ENCODE data around the gene HMGCLL1.

DNA sequence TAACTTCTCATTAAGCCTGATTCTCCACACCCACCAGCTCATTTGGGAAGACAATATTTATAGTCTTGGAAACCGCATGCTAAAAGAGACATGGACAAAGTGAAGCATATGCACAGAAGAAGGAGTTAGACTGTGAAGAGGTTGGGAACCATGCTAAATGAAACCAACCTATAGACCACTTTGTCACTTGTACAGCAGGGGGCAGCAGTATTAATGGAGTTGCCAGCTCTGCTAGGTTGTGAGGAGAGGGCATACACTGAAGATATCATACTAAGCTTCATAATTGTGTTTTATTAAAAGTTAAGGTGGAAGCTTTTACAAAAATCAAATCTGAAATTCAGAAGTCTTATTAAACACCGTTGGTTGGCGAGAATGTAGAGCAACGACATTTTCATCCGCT is 38.3 kb upstream of the HMGCLL1 start:
- TF ChIP-seq POLR2A (IDR thresholded peaks at IDR 0.05): no peak
- TF ChIP-seq, protein P1, sequence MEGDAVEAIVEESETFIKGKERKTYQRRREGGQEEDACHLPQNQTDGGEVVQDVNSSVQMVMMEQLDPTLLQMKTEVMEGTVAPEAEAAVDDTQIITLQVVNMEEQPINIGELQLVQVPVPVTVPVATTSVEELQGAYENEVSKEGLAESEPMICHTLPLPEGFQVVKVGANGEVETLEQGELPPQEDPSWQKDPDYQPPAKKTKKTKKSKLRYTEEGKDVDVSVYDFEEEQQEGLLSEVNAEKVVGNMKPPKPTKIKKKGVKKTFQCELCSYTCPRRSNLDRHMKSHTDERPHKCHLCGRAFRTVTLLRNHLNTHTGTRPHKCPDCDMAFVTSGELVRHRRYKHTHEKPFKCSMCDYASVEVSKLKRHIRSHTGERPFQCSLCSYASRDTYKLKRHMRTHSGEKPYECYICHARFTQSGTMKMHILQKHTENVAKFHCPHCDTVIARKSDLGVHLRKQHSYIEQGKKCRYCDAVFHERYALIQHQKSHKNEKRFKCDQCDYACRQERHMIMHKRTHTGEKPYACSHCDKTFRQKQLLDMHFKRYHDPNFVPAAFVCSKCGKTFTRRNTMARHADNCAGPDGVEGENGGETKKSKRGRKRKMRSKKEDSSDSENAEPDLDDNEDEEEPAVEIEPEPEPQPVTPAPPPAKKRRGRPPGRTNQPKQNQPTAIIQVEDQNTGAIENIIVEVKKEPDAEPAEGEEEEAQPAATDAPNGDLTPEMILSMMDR (IDR thresholded peaks at IDR 0.05): peak in 2 of 4 donors; percentile 14 to 33

Data from right lobe of liver (tissue), 4 donors.